Measurements from ENCODE around the gene NPAS3.

The NPAS3 gene

GRCh38 chr14:33249233-33249820 is 310.6 kb downstream of the NPAS3 start:
- DNase-seq (ENCODE audit: low spot score), result no peak

- DNase-seq (ENCODE audit: low spot score), result no peak
Observed at GRCh38 chr14:33250963-33251362, 312.3 kb downstream of the NPAS3 start.

GRCh38 chr14:33254342-33254741 is 315.7 kb downstream of the NPAS3 start:
- DNase-seq (ENCODE audit: low spot score), result no peak

GRCh38 chr14:33254861-33255395 is 316.2 kb downstream of the NPAS3 start:
- no peak for DNase-seq (ENCODE audit: low spot score)

GRCh38 chr14:33257796-33258195 is 319.1 kb downstream of the NPAS3 start:
- no peak for DNase-seq (ENCODE audit: low spot score)

GRCh38 chr14:33259764-33260163 is 321.1 kb downstream of the NPAS3 start:
- DNase-seq (ENCODE audit: low spot score), result no peak

GRCh38 chr14:33271216-33271615 is 332.5 kb downstream of the NPAS3 start:
- no peak for DNase-seq (ENCODE audit: low spot score)

GRCh38 chr14:33271891-33272290 is 333.2 kb downstream of the NPAS3 start:
- no peak for DNase-seq (ENCODE audit: low spot score)

GRCh38 chr14:33273978-33274377 is 335.3 kb downstream of the NPAS3 start:
- DNase-seq (ENCODE audit: low spot score), result no peak

GRCh38 chr14:33275879-33276278 is 337.2 kb downstream of the NPAS3 start:
- DNase-seq (ENCODE audit: low spot score), result no peak

- no peak for DNase-seq (ENCODE audit: low spot score)
Observed at GRCh38 chr14:33279865-33280264, 341.2 kb downstream of the NPAS3 start.

GRCh38 chr14:33280646-33281045 is 342.0 kb downstream of the NPAS3 start:
- DNase-seq (ENCODE audit: low spot score), result no peak

- no peak for DNase-seq (ENCODE audit: low spot score)
Observed at GRCh38 chr14:33282331-33283230, 343.9 kb downstream of the NPAS3 start.

- DNase-seq (ENCODE audit: low spot score), result no peak
Observed at GRCh38 chr14:33285902-33286700, 347.4 kb downstream of the NPAS3 start.

- no peak for DNase-seq (ENCODE audit: low spot score)
Observed at GRCh38 chr14:33287189-33287588, 348.5 kb downstream of the NPAS3 start.

- no peak for DNase-seq (ENCODE audit: low spot score)
Observed at GRCh38 chr14:33290641-33291040, 352.0 kb downstream of the NPAS3 start.

- DNase-seq (ENCODE audit: low spot score), result no peak
Observed at GRCh38 chr14:33291529-33292104, 352.9 kb downstream of the NPAS3 start.

GRCh38 chr14:33294419-33294818 is 355.7 kb downstream of the NPAS3 start:
- DNase-seq (ENCODE audit: low spot score), result no peak

GRCh38 chr14:33297565-33297964 is 358.9 kb downstream of the NPAS3 start:
- no peak for DNase-seq (ENCODE audit: low spot score)

- peak; percentile 7 for DNase-seq (ENCODE audit: low spot score)
Observed at GRCh38 chr14:33307691-33308251, 369.1 kb downstream of the NPAS3 start.

GRCh38 chr14:33309106-33309505 is 370.4 kb downstream of the NPAS3 start:
- no peak for DNase-seq (ENCODE audit: low spot score)

Measured in SK-N-DZ (cell line).